ENCODE results near the gene LBX1. TPM values are rescaled to one million over a fixed set of nuclear protein-coding genes. Genes with fewer than 3 reads are reported as not detected.

Gene LBX1
- total and polyA plus RNA-seq, 2 of the 4 experiments (the other 2 are of a cell fraction): not detected

DNA sequence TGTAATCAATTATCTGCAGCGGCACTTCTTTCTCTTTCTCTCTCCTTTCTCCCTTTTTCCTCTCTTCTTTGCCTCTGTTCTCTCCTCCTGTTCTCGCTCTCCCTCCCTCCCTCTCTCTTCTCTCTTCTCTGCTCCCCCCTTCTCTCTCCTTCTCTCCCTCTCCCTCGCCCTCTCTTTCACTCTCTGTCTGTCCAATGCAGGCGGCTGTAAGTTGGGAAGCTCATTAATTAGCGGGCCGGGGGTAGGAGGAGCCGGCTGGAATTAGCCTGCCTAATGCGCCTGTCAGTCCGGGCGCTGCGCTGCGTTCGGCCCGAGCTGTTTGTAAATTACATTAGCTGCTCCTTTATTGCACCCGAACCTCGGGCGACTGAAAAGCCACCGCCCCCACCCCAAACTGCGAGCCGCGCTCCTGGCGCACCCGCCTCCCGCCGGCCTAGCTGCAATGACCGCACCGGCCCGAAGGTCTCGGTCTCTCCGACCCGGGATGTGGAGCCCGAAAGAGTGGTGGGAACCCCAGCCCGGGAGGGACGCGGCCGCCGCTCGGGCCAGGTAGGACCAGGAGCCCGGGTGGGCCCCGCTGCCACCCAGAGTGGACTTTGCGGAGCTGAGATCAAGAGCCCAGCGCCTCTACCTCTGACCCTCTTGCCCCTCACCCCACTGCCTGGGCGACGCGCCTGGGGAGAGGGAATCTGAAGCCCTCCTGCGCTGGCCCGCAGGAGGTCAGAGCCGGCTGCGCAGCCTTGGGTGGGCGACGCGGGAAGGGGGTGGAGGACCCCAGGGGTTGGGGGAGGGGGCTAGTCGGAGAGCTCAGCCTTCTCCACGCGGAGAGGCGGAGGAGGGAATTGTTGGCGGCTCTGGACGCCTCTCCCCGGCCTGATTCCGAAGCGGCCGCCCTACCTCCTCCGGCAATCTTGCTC, at the start of gene LBX1 (continued):
- TF ChIP-seq, protein P1, sequence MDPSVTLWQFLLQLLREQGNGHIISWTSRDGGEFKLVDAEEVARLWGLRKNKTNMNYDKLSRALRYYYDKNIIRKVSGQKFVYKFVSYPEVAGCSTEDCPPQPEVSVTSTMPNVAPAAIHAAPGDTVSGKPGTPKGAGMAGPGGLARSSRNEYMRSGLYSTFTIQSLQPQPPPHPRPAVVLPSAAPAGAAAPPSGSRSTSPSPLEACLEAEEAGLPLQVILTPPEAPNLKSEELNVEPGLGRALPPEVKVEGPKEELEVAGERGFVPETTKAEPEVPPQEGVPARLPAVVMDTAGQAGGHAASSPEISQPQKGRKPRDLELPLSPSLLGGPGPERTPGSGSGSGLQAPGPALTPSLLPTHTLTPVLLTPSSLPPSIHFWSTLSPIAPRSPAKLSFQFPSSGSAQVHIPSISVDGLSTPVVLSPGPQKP (IDR thresholded peaks at IDR 0.05; ENCODE audit: borderline replicate concordance, low read depth, low read length): no peak
- no peak for TF ChIP-seq MAZ (IDR thresholded peaks at IDR 0.05; ENCODE audit: borderline replicate concordance, low read depth, low read length)
- no peak for TF ChIP-seq RFX5 (IDR thresholded peaks at IDR 0.05; ENCODE audit: low read depth, low read length)

- in situ Hi-C loops (cut with MboI; ENCODE audit: low sequenced_read_pairs) (no loop called here), intact Hi-C loops (cut with micrococcal nuclease) (loop anchor here (5.0 kb wide), 1 partner anchor 169 kb away; no protein-coding TSS in a partner anchor), dilution Hi-C loops (cut with HindIII; ENCODE audit: low sequenced_read_pairs, unreplicated experiment) (no loop called here)
- DNase-seq (no peak), ATAC-seq (ENCODE audit: low read depth) (no peak)
- no CpG with 5 or more reads among the region's 4 CpGs for WGBS, 2 experiments (ENCODE audit: extremely low coverage in 2 of 2, insufficient read length in 1 of 2)
- Histone ChIP-seq H3K9me1 (ENCODE audit: insufficient read depth, low read length) (no peaks in the 10 kb centered on the region), H3K23ac (ENCODE audit: low read depth, low read length) (no peak overlapping the region), H2AK5ac (ENCODE audit: low read depth, low read length) (no peak overlapping the region), H3K18ac (ENCODE audit: low read depth, low read length) (no peak overlapping the region), H3K4me3 (ENCODE audit: insufficient read depth, low read depth, low read length) (no peak overlapping the region), H4K20me1 (ENCODE audit: insufficient read depth, low read length) (no peaks in the 10 kb centered on the region), H4K8ac (ENCODE audit: low read depth in 2 of 2, low read length in 2 of 2) (no peak overlapping the region), H3K27ac (ENCODE audit: insufficient read depth, low read length) (no peak overlapping the region), H2BK20ac (ENCODE audit: low read depth, low read length) (no peak overlapping the region), H3K4ac (ENCODE audit: low read depth, low read length) (no peak overlapping the region), H3K4me2 (ENCODE audit: low read depth, low read length) (no peak overlapping the region), H2AFZ (replicated peaks; ENCODE audit: low read length, poor library complexity) (no peak overlapping the region), H3K79me1 (ENCODE audit: low read depth in 1 of 2, low read length in 2 of 2) (no peaks in the 10 kb centered on the region), H3K56ac (ENCODE audit: extremely low read depth, insufficient read depth, low read length) (no peak overlapping the region), H3K27me3 (ENCODE audit: control insufficient read depth, insufficient read depth, low read length) (peaks cover 41% of the 10 kb centered on the region), H3K9me3 (ENCODE audit: control insufficient read depth, insufficient read depth, low read length) (no peaks in the 10 kb centered on the region), H2AK9ac (replicated peaks; ENCODE audit: low read depth, low read length, poor library complexity) (no peak overlapping the region), H3K9ac (ENCODE audit: low read depth, low read length) (no peak overlapping the region), H3K4me1 (ENCODE audit: control insufficient read depth, insufficient read depth, low read length) (no peaks in the 10 kb centered on the region), H2BK15ac (ENCODE audit: low read depth, low read length) (no peak overlapping the region), H2BK5ac (ENCODE audit: low read depth, low read length, poor library complexity, severe bottlenecking) (no peak overlapping the region), H4K5ac (ENCODE audit: low read depth, low read length) (no peak overlapping the region), H4K91ac (ENCODE audit: insufficient read depth, low read depth, low read length) (no peak overlapping the region), H2BK120ac (ENCODE audit: low read depth, low read length) (no peak overlapping the region), H3K14ac (replicated peaks; ENCODE audit: low read depth, low read length) (no peak overlapping the region), H3K36me3 (ENCODE audit: control insufficient read depth, insufficient read depth, low read length) (no peaks in the 10 kb centered on the region)
- TF ChIP-seq POLR2A (IDR thresholded peaks at IDR 0.05; ENCODE audit: low read depth, low read length) (no peak), RFX5 (IDR thresholded peaks at IDR 0.05; ENCODE audit: low read depth, low read length) (no peak), MXI1 (IDR thresholded peaks at IDR 0.05; ENCODE audit: borderline replicate concordance, low read depth, low read length) (no peak), MAFK (IDR thresholded peaks at IDR 0.05; ENCODE audit: low read depth, low read length) (no peak), MAZ (IDR thresholded peaks at IDR 0.05; ENCODE audit: borderline replicate concordance, low read depth, low read length) (no peak), BHLHE40 (IDR thresholded peaks at IDR 0.05; ENCODE audit: low read depth, low read length) (no peak), CHD1 (IDR thresholded peaks at IDR 0.05; ENCODE audit: low read depth, low read length) (no peak), CEBPB (IDR thresholded peaks at IDR 0.05; ENCODE audit: low read depth, low read length) (no peak), RCOR1 (IDR thresholded peaks at IDR 0.05; ENCODE audit: insufficient replicate concordance, low read length) (no peak), SMC3 (IDR thresholded peaks at IDR 0.05; ENCODE audit: low read depth, low read length) (no peak)
- TF ChIP-seq, protein P2, sequence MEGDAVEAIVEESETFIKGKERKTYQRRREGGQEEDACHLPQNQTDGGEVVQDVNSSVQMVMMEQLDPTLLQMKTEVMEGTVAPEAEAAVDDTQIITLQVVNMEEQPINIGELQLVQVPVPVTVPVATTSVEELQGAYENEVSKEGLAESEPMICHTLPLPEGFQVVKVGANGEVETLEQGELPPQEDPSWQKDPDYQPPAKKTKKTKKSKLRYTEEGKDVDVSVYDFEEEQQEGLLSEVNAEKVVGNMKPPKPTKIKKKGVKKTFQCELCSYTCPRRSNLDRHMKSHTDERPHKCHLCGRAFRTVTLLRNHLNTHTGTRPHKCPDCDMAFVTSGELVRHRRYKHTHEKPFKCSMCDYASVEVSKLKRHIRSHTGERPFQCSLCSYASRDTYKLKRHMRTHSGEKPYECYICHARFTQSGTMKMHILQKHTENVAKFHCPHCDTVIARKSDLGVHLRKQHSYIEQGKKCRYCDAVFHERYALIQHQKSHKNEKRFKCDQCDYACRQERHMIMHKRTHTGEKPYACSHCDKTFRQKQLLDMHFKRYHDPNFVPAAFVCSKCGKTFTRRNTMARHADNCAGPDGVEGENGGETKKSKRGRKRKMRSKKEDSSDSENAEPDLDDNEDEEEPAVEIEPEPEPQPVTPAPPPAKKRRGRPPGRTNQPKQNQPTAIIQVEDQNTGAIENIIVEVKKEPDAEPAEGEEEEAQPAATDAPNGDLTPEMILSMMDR (conservative IDR thresholded peaks at IDR 0.05; ENCODE audit: low read depth, low read length): no peak
- ChIA-PET POLR2A (ENCODE audit: unreplicated experiment) (no interaction called here), CTCF (interaction anchor here (0.5 kb wide), 1 partner anchor 194 kb away, joined by 3 read pairs; no protein-coding TSS in a partner anchor)
- BruUV-seq (replicated peaks): no TSS peak
Measured at GRCh38 chr10:101273741-101274140, 44.5 kb upstream of the LBX1 start.

All from IMR-90 (cell line).